ENCODE data around the gene CBX5.
"Not testable (repeated sequence)": the region's sequence is repeated elsewhere in the genome, so short reads cannot be mapped to it uniquely, and the experiment has no call there.

CBX5 gene

DNA sequence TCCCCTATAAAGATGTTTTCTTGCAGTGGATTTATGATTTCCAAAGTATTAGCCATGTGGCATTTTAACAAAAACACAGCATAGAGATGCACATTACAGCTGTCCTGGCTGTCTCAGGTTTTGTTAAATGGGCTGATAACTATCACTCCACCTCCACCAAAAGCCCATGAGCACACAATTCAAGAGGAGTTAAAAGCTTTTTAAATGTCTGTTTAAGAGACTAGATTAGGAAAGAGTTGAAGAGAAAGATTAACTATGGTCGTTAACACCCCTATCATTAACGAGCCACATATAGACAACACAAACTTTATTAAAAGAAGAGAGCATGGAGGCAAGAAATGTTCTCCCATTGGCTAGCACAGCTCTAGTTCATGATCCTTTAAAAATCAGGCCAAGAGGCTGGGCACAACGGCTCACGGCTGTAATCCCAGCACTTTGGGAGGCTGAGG is 14.5 kb downstream of the CBX5 start:
- no peak for DNase-seq (ENCODE audit: low spot score)

DNA sequence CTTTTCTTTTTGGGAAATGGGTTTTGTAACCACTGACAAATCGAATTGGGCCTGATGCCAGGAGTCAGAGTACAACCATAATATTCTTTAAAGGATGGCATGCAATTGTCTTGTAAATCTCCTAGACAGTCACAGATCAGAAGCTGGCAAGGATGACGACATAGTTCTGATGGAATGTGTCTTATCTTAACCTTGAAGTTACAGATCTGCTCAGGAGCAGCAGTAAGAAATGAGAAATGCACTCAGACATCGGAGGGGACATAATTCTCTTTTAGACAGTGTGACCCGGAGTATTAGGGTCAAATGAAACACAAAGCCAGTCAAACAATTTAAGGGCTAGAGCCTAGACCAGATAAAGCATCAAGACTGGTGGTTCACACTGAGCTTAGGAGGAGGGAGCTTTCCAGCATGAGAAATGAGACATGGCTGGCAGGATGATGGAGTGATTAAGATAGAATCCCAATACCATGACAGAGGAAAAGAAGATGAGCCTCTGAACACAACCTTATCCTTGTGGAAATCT is 17.5 kb downstream of the CBX5 start:
- DNase-seq (ENCODE audit: low spot score), result peak; percentile 82

DNA sequence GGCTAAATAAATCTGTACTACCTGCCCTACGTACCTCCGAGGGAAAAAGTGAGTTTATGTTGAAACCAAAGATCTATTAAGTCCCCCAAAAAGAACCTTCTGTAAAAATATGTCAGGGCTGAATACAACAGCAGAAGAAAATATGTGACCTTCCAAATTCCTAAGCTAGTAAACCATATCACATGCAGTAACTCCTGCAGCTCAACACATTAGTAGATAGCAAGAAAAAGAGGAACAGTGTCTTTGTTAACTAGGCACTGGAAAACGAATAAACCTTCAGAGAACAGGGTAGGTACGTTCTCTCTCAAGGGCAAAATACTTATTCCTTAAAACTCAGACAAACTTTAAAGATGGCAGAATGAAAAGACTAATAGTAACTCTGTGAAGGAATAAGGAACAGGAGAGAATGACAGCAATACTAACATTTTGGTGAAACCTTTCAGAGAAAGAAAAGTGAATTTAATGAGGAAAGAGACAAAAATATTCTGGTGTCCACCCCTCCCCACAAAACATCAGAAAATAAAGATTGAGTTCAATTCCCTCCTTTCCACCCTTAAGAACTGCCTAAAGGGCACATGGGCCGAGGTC is 18.0 kb downstream of the CBX5 start:
- peak; percentile 67 for DNase-seq (ENCODE audit: low spot score)

DNA sequence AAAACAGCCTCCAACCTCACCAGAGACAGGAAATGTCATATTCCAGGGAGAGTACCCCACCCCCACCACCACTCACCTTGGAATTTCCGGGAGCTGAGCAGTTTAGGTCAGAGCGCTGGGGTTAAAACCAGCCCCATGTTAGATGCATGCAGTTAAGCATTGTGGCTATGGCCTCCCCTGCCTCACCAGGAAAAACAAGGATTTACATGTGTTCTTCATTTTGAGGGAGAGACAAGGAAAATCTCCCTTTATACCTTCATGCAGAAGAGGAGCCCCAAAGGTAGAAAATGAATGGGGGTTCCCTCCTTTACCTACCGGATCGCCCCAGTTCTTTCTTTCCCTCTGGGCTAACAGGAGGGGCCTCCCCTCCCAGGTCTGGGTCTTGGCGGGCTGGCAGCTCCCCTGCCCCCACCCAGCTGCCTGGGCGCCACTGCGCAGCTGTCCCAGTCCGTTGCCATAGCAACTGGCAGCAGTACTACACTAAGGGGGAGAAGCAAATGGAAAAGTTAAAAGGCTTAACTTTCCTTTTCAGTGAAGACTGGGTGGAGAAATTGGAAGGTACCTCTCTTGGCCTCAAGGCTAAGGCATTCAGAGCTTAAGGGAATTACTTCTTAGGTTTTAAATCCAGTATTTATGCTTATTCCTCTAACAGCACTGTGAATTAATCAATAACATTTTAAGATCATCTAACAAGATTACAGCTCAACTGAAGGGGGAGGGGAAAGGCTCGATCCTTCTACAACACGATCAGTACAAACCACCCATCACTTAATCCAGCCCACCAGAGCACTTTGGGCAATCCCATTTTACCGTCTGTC is 20.5 kb downstream of the CBX5 start:
- DNase-seq (ENCODE audit: low spot score), result peak; percentile 94

DNA sequence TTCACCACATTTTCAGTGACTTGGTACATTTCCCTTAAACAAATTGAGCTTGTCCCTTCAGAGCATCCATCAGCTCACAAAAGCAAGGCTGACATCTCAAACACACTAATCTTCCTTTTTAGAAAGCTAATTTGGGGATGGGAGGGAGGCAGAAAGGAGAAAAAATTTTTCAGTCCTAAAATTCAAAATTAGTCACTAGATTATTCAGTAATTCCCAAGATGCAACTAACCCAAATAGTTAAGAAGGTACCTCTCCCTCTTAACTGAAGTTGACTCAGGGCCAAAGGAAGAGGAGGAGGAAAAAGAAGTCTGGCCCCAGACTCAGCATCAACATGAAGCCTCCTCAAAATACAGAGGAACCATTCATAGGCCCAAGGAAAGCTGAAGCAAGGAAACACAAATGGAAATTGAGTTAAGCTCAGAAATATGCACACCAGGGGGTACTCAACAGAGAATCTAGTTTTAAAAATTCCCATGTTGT is 21.7 kb downstream of the CBX5 start:
- peak; percentile 85 for DNase-seq (ENCODE audit: low spot score)

DNA sequence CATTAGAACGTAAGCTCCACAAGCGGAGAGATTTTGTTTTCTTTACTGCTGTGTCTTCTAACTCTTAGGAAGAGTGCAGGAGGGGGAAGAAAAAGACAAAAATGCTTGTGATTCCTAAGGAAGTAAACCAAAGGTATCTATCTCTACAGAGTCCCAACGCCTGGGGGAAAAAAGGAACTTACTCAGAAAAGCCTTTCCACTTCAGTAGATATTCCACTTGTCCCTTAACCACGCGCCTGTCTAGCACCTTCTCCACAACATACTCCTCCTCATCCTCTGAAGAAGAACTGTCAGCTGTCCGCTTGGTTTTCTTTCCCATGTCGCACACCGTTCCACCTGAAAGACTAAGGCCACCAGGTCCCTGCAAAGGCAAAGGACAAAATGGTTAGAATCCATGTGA is 22.6 kb downstream of the CBX5 start:
- DNase-seq (ENCODE audit: low spot score), result no peak

DNA sequence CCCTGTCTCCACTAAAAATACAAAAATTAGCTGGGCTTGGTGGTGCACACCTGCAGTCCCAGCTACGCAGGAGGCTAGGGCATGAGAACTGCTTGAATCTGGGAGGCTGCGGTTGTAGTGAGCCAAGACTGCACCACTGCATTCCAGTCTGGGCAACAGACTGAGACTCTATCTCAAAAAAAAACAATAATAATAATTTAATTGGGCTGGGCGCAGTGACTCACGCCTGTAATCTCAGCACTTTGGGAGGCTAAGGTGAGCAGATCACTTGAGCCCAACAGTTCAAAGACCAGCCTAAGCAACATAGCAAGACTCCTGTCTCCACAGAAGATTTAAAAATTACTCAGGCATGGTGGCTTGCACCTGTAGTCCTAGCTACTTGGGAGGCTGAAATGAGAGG is 26.7 kb downstream of the CBX5 start:
- no peak for DNase-seq (ENCODE audit: low spot score)

DNA sequence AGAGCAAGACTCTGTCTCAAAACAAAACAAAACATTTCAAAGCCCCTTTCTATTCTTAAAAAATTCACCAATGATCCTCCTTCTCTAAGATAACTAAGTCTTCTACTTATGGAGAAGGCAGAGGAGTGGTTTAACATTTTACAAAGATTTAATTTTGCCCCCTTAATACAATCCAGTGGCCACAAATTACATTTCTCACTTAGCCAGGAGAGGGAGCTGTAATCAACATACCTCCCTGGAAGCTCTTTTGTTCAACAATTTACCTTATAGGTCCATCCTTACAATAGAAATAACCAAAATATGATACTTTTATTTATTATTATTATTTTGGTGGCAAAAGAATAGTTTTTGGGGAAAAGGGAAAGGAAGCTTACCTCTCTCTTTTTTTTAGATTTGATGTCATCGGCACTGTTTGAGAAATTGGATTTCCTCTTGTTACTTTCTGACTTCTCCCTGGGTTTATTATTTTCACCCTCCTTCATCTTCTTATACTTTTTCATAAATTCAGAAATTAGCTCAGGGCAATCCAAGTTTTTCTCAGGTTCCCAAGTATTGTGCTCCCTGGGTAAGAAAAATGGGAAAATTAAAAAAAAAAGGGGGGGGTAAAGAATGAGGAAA is 28.1 kb downstream of the CBX5 start:
- DNase-seq (ENCODE audit: low spot score), result peak; percentile 60

DNA sequence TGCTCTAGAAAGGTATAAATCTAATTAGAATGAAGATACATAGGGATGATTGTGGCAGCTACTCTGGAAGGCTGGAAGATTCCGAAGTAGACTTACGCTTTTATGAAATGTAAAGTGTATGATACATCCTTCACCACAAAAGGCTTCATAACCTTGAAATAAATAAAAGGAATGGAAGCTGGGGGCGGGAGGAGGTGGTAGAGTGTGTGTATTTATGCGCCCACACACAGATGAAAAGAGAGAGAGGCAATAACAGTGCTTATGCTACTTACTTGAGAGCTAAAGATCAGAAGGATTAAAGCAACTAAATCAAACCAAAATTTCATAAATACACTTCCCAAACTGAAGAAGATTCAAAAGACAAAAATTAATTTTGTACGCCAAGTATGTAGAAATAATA is 30.4 kb downstream of the CBX5 start:
- no peak for DNase-seq (ENCODE audit: low spot score)

DNA sequence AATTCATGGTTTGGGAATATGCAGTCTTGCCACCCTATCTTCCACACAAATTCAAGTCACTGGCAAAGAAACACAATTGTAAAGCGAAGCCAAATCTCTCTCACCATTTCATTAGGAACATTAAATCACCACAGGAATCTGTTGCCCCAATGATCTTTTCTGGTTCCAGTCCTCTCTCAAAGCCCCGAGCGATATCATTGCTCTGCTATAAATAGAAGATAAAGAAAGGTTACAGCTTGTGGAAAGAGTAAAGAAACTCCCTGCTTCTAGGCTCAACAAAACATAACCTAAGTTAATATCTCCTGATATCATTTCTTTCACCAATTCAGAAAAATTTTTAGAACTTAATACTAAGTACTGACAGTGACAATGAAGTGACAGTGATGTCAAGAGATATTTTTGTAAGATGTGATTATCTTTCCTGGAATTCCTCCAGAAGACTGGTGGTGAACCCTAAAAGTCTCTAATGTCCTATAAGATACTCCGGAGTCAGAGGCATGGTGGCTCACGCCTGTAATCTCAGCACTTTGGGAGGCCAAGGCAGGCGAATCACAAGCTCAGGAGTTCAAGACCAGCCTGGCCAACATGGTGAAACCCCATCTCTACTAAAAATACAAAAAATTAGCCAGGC is 33.8 kb downstream of the CBX5 start:
- DNase-seq (ENCODE audit: low spot score), result no peak

DNA sequence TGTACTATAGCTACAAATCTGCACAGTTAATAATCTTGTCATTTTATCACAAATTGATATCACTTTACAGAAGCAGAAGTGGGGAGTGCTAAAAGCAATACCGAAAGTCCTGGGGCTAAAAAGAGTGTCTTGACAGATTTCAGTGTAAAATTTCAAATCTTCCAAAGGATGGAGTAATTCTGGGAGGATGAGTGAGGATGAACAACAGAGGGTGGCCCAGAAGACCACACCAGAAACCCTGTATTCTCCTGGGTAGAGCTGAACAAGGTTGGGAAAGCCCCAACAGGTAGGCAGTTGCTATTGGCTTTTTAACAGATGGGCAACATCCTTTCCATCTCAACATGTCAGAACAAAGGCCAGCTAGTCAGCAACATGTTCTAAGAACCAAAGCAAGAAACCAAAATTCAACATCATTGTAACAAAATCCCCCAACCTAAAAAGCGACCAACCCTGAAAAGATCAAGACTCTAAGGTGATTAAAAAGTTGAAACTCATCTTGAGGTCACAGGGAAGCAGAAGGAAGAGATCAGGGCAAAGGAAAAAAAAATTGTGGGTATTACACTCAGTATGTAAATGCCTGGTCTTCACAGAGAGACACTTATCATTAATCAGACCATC is 38.8 kb downstream of the CBX5 start:
- no peak for DNase-seq (ENCODE audit: low spot score)

DNA sequence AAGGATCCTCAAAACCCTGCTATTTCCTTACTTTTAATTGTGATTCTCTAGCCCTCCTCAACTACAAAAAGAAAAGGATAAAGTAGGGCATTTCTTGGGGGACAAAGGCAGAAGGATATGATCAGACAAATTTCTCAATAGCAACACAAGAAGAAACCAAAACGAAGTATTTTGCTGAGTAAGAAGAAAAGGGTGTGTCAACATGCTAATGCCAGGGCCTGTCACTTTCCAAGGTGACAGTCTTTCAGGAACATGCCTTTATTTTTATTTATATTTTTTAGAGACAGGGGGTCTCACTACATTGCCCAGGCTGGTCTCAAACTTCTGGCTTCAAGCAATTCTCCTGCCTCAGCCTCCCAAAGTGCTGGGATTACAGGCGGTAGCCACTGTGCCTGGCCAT is 39.8 kb downstream of the CBX5 start:
- no peak for DNase-seq (ENCODE audit: low spot score)

DNA sequence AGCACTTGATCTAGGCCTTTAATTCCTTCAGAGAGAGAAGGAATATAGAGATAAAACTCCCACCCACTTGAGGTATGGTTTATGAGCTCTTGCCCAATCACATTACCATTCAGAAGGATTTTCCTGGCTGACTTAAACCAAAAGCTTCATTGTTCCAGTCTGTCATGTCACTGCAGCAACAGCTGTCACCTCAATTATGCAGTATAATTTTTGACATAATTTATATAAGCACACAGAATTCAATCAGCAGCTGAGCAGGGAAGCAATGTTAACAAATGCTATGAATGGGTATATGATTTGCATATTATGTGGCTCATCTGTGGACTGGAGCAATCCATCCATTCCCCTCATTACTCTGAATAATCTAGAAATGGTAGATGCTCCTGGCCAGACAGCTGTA is 40.3 kb downstream of the CBX5 start:
- no peak for DNase-seq (ENCODE audit: low spot score)

DNA sequence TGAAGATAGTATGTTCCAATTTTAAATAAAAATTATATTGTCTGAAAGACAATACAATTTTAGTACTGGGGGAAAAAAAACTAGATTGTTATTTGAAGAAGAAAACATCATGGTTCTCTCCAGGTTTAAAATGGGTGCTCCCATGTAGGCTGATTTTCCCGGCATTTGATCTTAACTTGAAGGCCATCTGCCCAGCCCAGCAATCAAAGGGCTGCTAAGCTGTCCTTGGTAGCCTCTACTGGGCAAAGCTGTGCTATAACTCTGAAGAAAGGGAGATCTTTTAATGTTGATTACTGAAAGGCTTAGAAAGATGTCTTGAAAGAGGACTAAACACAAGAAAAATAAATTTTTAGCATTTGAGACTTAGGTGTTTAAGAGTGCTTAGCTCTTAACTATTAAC is 41.4 kb downstream of the CBX5 start:
- no peak for DNase-seq (ENCODE audit: low spot score)

DNA sequence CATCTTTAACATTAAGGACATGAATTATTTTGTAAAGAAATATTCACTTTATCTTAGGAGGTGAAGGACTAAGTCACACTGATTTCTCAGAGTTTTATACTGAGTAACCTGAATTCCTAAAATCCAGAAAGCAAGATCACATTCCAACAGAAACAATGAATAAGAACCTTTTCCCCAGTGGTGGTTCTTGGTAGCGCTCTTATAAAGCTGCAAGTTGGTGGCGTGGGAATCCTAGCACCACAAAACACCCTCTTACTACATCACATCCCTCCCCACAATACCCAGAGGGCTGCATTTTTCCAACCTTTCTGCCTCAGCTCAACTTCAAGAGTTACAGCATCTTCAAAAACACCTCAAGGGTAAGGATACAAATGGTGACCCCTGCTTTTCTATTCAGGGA is 47.1 kb downstream of the CBX5 start:
- no peak for DNase-seq (ENCODE audit: low spot score)

DNA sequence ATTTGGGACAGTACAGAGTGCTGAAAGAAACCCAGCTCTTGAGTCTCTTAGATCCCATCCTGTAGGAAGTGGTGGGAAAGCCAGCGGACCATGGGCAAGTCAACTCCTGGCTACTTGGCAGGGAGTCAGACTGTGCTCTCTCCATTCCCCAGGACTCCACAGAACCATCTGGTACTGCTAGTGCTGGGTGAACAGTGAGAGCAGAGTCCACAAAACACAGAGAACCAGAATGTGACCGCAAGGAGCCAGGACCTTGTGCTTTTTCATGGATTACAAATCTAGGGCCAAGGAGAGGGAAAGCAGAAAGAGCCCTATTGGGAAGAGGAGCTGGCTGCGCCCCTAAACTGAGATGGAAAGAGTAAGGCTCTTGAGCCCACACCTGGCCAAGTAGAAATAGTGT is 48.7 kb downstream of the CBX5 start:
- peak; percentile 88 for DNase-seq (ENCODE audit: low spot score)

DNA sequence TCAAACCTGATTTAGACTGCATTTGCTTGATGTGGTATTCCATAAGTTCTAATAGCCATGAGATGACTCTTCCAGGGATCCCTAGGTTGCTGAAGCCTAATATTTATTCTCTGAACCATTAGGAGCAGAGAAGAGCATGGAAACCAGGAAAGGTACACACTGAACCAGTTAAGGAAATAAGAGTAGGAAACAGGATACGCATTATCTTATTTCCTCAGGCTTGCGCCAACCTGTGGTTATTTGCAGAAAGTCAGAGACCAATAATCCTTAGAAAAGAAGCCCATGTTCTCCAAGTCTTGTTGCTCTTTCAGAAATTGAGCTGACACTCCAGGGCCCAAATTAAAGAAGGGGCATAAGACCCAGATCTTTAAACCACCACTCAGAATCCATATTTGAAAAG is 49.4 kb downstream of the CBX5 start:
- DNase-seq (ENCODE audit: low spot score), result no peak

DNA sequence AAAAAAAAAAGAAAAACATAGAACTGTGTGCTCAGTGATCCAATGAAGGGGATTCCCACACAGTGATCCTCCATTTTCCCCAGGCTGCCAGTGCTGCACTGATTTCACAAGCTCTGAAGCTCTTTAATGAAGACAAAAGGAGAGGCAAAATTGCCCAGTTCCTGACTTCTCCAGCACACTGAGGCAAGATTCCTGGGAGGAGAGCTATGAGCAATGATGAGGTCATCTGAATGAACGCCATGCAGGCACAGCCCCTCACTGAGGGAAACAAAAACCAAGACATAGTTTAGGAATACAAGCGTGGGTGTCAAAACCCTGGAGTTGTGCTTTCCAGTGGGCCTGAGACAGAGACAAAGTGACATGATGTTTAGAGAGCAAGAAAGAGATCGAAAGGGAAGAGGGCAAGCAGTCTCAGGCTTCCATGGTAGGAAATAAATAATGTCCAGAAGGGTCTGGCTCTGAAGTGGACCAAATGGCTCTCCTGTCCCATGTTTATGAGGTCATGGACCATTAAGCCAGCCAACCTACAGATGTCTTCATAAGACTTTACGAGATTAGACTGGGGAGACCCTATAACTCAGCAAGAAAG is 50.2 kb downstream of the CBX5 start:
- no peak for DNase-seq (ENCODE audit: low spot score)

DNA sequence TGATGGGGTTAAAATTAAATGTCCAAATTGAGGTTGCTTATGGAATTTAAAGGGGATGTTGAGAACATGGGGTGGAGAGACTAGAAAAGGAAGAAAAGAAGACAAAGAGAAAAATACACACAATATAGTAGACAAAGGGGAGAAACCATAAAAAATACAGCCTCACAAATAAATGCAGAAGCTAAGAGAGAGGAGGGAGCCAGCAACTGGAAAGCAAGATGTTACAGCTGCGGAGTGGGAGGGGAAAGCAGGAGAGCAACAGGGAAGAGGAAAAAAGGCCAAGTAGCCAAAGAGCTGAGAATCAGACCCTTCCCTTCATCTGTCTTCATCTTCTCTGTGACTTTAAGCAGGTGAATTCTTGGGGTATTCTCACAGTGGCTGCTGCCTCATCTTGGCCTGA is 51.5 kb downstream of the CBX5 start:
- DNase-seq (ENCODE audit: low spot score), result peak; percentile 39

DNA sequence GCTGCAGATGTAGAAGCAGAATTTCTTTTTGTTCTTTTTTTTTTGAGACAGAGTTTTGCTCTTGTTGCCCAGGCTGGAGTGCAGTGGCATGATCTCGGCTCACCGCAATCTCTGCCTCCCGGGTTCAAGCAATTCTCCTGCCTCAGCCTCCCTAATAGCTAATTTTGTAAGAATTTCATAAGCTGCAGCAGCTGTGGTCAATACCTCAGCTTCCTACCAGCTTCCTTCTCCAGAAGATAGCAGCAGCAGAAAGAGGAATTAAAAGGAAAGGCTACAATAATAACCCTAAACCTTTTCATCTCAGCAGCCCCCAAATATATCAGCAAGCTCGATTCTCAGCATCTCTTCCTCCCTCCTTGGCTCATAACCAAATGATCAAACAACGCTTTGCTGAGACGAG is 52.0 kb downstream of the CBX5 start:
- DNase-seq (ENCODE audit: low spot score), result not testable (repeated sequence)

DNA sequence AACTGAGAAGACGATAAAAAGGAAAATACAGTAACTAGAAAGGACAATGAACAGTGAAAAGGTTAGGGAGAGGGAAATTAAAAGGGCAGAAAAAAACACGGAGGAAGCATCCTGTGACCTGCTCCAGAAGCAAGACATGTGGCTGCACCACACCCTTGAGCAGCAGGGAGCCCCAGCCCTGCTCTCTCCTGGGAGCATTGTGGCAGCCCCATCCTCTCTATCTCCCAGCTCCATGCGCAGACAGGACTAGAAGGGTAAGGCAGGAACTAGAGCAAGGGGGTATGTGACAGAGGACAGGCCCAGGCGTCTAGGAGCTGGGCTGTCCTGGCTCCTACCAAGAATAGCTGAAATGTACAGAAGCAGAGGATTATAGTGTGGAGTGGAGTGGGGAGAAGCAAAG is 52.5 kb downstream of the CBX5 start:
- DNase-seq (ENCODE audit: low spot score), result no peak

DNA sequence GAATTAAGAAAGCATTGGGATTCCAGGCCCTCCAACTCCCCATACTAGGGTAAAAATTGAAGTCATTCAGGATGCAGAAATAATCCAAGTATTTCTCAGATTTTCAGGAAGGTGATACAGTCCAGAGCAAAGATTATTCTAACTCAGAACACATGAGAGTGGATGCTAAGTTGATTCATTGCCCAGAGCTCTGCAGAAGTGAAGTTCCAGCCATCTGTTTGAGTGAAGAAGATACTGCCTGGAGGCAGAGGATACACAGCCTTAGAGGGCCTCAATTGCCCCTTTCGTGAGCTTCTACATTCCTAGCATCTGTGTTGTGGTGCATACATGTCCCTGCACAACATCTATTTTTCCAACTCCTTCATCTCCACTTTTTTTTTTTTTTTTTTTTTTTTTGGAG is 54.3 kb downstream of the CBX5 start:
- DNase-seq (ENCODE audit: low spot score), result no peak
